Endodermal cell (in vitro differentiated cells): ENCODE results near the gene CLEC18B. TPM values are rescaled to one million over a fixed set of nuclear protein-coding genes. Genes with fewer than 3 reads are reported as not detected.
"Not testable (repeated sequence)": the region's sequence is repeated elsewhere in the genome, so short reads cannot be mapped to it uniquely, and the experiment has no call there.

ENCODE experiments used
- DNase-seq: peaks from one replicate; pipeline ENCODE4 v3.0.0-alpha.2; 2017
- H3K27ac ChIP-seq: 2 replicates; pipeline ENCODE4 v1.5.1; 2013; ENCODE audit warnings: mild to moderate bottlenecking, low read depth, low read length, moderate library complexity
- H3K27me3 ChIP-seq: 2 replicates; pipeline ENCODE4 v1.6.1; 2013; ENCODE audit warnings: mild to moderate bottlenecking, low read length, moderate library complexity; ENCODE audit not compliant: insufficient read depth, control insufficient read depth, poor library complexity, severe bottlenecking
- H3K36me3 ChIP-seq: 2 replicates; pipeline ENCODE4 v1.7.0; 2013; ENCODE audit warnings: mild to moderate bottlenecking, low read length, moderate library complexity; ENCODE audit not compliant: control insufficient read depth, insufficient read depth
- H3K4me1 ChIP-seq: one replicate; pipeline ENCODE4 v1.7.0; 2013; ENCODE audit warnings: low read length; ENCODE audit not compliant: control insufficient read depth, insufficient read depth
- H3K4me3 ChIP-seq: 2 replicates; pipeline ENCODE4 v1.5.1; 2013; ENCODE audit warnings: mild to moderate bottlenecking, low read length, moderate library complexity
- H3K9ac ChIP-seq: 2 replicates; pipeline ENCODE4 v1.6.1; 2013; ENCODE audit warnings: mild to moderate bottlenecking, low read length, moderate library complexity; ENCODE audit not compliant: poor library complexity, severe bottlenecking; ENCODE audit errors: extremely low read depth
- H3K9me3 ChIP-seq: 2 replicates; pipeline ENCODE4 v1.6.1; 2013; ENCODE audit warnings: mild to moderate bottlenecking, low read length, moderate library complexity; ENCODE audit not compliant: control insufficient read depth
- H3K27ac Mint-ChIP-seq: 2 replicates; pipeline ENCODE4 v1.8.0; 2020; ENCODE audit warnings: mixed read lengths
- H3K27me3 Mint-ChIP-seq: 2 replicates; pipeline ENCODE4 v1.8.0; 2021; ENCODE audit warnings: mild to moderate bottlenecking, mixed read lengths; ENCODE audit not compliant: insufficient read depth
- H3K36me3 Mint-ChIP-seq: 2 replicates; pipeline ENCODE4 v1.8.0; 2020; ENCODE audit warnings: low read depth, mixed read lengths
- H3K4me1 Mint-ChIP-seq: 2 replicates; pipeline ENCODE4 v1.8.0; 2020; ENCODE audit warnings: mixed read lengths
- H3K4me3 Mint-ChIP-seq: 2 replicates; pipeline ENCODE4 v1.8.0; 2020; ENCODE audit warnings: mild to moderate bottlenecking, moderate library complexity, mixed read lengths
- H3K9me3 Mint-ChIP-seq: 2 replicates; pipeline ENCODE4 v1.8.0; 2020; ENCODE audit warnings: mild to moderate bottlenecking, mixed read lengths
- CTCF ChIP-seq: fragments of 200-600 bp; sonication (generic); conservative IDR thresholded peaks from 2 replicates; pipeline ENCODE4 v1.5.0; 2021; ENCODE audit warnings: antibody characterized with exemption, mild to moderate bottlenecking
- WGBS, 2 experiments: methylation state at CpG; one replicate each; pipeline versions ENCODE4 v1.1.5 to v1.1.7; 2013; ENCODE audit warnings: missing lambda C conversion rate in 2 of 2, mixed read lengths in 1 of 2; ENCODE audit not compliant: insufficient coverage in 1 of 2, insufficient read length in 1 of 2; 5-methylcytosine and 5-hydroxymethylcytosine counted together
- total RNA-seq, 2 donors: library from RNA; stranded (reverse); fragmentation: NEBNext Ultra II Directional in 1 of 2; extraction: Animal tissue kit (Norgen Biotek cat#: 25700) in 1 of 2; gene quantifications; 2 replicates in 1 of 2; 3 replicates in 1 of 2; pipeline ENCODE4 v1.2.1, GENCODE V29; 2021

CLEC18B gene
- total RNA-seq, 2 donors from 2014 or later, result not detected

- Mint-ChIP-seq H3K27ac (peak overlapping the region; percentile 30), H3K36me3 (peaks cover 41% of the 10 kb centered on the region), H3K4me1 (no peaks in the 10 kb centered on the region), H3K9me3 (no peaks in the 10 kb centered on the region), H3K4me3 (no peak overlapping the region), H3K27me3 (no peaks in the 10 kb centered on the region)
- peaks cover 22% of the 10 kb centered on the region for H3K36me3 ChIP-seq
- no peaks in the 10 kb centered on the region for H3K27me3 ChIP-seq
- no peaks in the 10 kb centered on the region for H3K4me1 ChIP-seq
- H3K27ac ChIP-seq, result no peak overlapping the region
- no peak for DNase-seq
- 95 to 96% methylated on average over 3 to 5 of the region's 5 CpGs for WGBS, 2 experiments
- no peak for TF ChIP-seq CTCF
- no peak overlapping the region for H3K9ac ChIP-seq
- H3K4me3 ChIP-seq, result no peak overlapping the region
- H3K9me3 ChIP-seq, result no peaks in the 10 kb centered on the region
Observed at GRCh38 chr16:74447578-74447977, 26.3 kb upstream of the CLEC18B start.

GRCh38 chr16:74446866-74447265, 25.6 kb upstream of the CLEC18B start:
- H3K36me3 ChIP-seq, result peaks cover 20% of the 10 kb centered on the region
- H3K36me3 Mint-ChIP-seq, result peaks cover 35% of the 10 kb centered on the region
- no peak for TF ChIP-seq CTCF
- H3K4me3 Mint-ChIP-seq, result no peak overlapping the region
- DNase-seq, result no peak
- H3K27ac Mint-ChIP-seq, result peak overlapping the region; percentile 53
- H3K4me1 Mint-ChIP-seq, result no peaks in the 10 kb centered on the region
- no peaks in the 10 kb centered on the region for H3K27me3 Mint-ChIP-seq
- 93 to 100% methylated on average over 6 to 8 of the region's 8 CpGs for WGBS, 2 experiments
- H3K4me1 ChIP-seq, result no peaks in the 10 kb centered on the region
- no peak overlapping the region for H3K4me3 ChIP-seq
- H3K27ac ChIP-seq, result no peak overlapping the region
- H3K27me3 ChIP-seq, result no peaks in the 10 kb centered on the region
- no peak overlapping the region for H3K9ac ChIP-seq
- H3K9me3 Mint-ChIP-seq, result no peaks in the 10 kb centered on the region
- H3K9me3 ChIP-seq, result no peaks in the 10 kb centered on the region

- not testable (repeated sequence) for H3K4me3 ChIP-seq, H3K27me3 ChIP-seq, H3K9me3 ChIP-seq, H3K4me3 Mint-ChIP-seq, H3K4me1 Mint-ChIP-seq, DNase-seq, H3K27me3 Mint-ChIP-seq, H3K27ac Mint-ChIP-seq, H3K9ac ChIP-seq, H3K9me3 Mint-ChIP-seq, H3K27ac ChIP-seq, H3K4me1 ChIP-seq, H3K36me3 ChIP-seq
- peaks cover 35% of the 10 kb centered on the region for H3K36me3 Mint-ChIP-seq
- WGBS, 2 experiments, result 90 to 99% methylated on average over 2 to 11 of the region's 13 CpGs
Observed at GRCh38 chr16:74443624-74444346, 22.5 kb upstream of the CLEC18B start.
